Skeletal muscle tissue (tissue), 4 donors: ENCODE data around the gene RGS7. TPM values are rescaled to one million over a fixed set of nuclear protein-coding genes. Genes with fewer than 3 reads are reported as not detected.
"Not testable (repeated sequence)": the region's sequence is repeated elsewhere in the genome, so short reads cannot be mapped to it uniquely, and the experiment has no call there.

Experiments
- H3K27ac ChIP-seq: one replicate; pipeline ENCODE4 v1.7.0; 2013; ENCODE audit warnings: mild to moderate bottlenecking, low read depth, low read length, inconsistent platforms
- H3K27me3 ChIP-seq, 3 donors: one replicate each; pipeline ENCODE4 v1.7.0; 2013; ENCODE audit warnings: low read length in 3 of 3; ENCODE audit not compliant: control insufficient read depth in 3 of 3, insufficient read depth in 3 of 3
- H3K36me3 ChIP-seq, 3 donors: one replicate each; pipeline ENCODE4 v1.7.0; 2013; ENCODE audit warnings: low read length in 3 of 3; ENCODE audit not compliant: control insufficient read depth in 3 of 3, insufficient read depth in 3 of 3
- H3K4me1 ChIP-seq, 3 donors: one replicate each; pipeline ENCODE4 v1.7.0; 2013; ENCODE audit warnings: low read length in 3 of 3, mild to moderate bottlenecking in 3 of 3; ENCODE audit not compliant: control insufficient read depth in 3 of 3, insufficient read depth in 3 of 3
- H3K4me3 ChIP-seq, 3 donors: one replicate each; pipeline ENCODE4 v1.7.0; 2013; ENCODE audit warnings: low read length in 3 of 3
- H3K9ac ChIP-seq, 3 donors: one replicate each; pipeline ENCODE4 v1.7.0; 2013; ENCODE audit warnings: low read length in 3 of 3, mild to moderate bottlenecking in 3 of 3, moderate library complexity in 2 of 3, low read depth in 1 of 3
- H3K9me3 ChIP-seq, 3 donors: one replicate each; pipeline ENCODE4 v1.7.0; 2013; ENCODE audit warnings: low read length in 3 of 3; ENCODE audit not compliant: control insufficient read depth in 3 of 3
- total RNA-seq: library from RNA; depleted of rRNA; stranded (reverse); fragments of >200 nt; gene quantifications from one replicate; pipeline ENCODE4 v1.2.3, GENCODE V29; 2014
- donor health status: Osteomylitis.

Gene RGS7
- total RNA-seq, 1 donor from 2014 or later = not detected

GRCh38 chr1:241309651-241310050 is 47.4 kb downstream of the RGS7 start:
- Histone ChIP-seq H3K27me3 (no peaks in the 10 kb centered on the region), H3K9me3 (no peaks in the 10 kb centered on the region), H3K4me3 (no peak overlapping the region), H3K4me1 (no peaks in the 10 kb centered on the region), H3K27ac (no peak overlapping the region), H3K36me3 (no peaks in the 10 kb centered on the region), H3K9ac (no peak overlapping the region)

DNA sequence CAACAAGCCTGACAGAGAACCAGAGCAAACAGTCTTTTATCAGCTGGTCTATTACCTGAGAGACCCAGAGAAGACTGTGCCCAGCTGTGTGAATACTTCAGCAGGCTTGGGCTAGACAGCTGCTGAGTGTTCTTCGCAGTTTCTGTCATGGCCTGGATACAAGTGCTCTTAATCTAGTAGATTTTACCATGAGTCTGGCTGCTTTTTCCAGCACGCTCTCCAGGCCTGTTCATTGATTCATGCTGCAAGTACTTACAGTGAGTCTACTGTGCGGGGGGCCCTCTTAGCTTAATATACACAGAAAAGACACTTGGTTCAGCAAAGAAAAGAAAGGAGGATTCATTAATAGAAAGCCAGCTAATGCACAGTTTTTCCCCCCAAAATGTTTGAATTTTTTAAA is 48.5 kb downstream of the RGS7 start:
- H3K9me3 ChIP-seq = no peaks in the 10 kb centered on the region
- H3K4me3 ChIP-seq = no peak overlapping the region
- H3K27me3 ChIP-seq = no peaks in the 10 kb centered on the region
- no peaks in the 10 kb centered on the region for H3K36me3 ChIP-seq
- H3K27ac ChIP-seq = no peak overlapping the region
- H3K4me1 ChIP-seq = no peaks in the 10 kb centered on the region
- no peak overlapping the region for H3K9ac ChIP-seq

GRCh38 chr1:241308011-241308410 is 49.0 kb downstream of the RGS7 start:
- Histone ChIP-seq H3K27ac (no peak overlapping the region), H3K27me3 (no peaks in the 10 kb centered on the region), H3K4me1 (no peaks in the 10 kb centered on the region), H3K36me3 (no peaks in the 10 kb centered on the region), H3K9ac (no peak overlapping the region), H3K4me3 (no peak overlapping the region), H3K9me3 (no peaks in the 10 kb centered on the region)

GRCh38 chr1:241306125-241306790 is 50.7 kb downstream of the RGS7 start:
- H3K4me1 ChIP-seq = no peaks in the 10 kb centered on the region
- H3K9ac ChIP-seq = no peak overlapping the region
- no peak overlapping the region for H3K27ac ChIP-seq
- no peaks in the 10 kb centered on the region for H3K27me3 ChIP-seq
- no peaks in the 10 kb centered on the region for H3K9me3 ChIP-seq
- H3K4me3 ChIP-seq = no peak overlapping the region
- no peaks in the 10 kb centered on the region for H3K36me3 ChIP-seq

- not testable (repeated sequence) for H3K36me3 ChIP-seq, H3K27me3 ChIP-seq, H3K4me1 ChIP-seq, H3K9me3 ChIP-seq, H3K4me3 ChIP-seq, H3K9ac ChIP-seq, H3K27ac ChIP-seq
Measured at GRCh38 chr1:241302024-241302423, 55.0 kb downstream of the RGS7 start.

GRCh38 chr1:241299347-241299746 is 57.7 kb downstream of the RGS7 start:
- H3K36me3 ChIP-seq = no peaks in the 10 kb centered on the region
- no peaks in the 10 kb centered on the region for H3K27me3 ChIP-seq
- H3K27ac ChIP-seq = no peak overlapping the region
- H3K9me3 ChIP-seq = no peaks in the 10 kb centered on the region
- H3K4me1 ChIP-seq = no peaks in the 10 kb centered on the region
- no peak overlapping the region for H3K4me3 ChIP-seq
- H3K9ac ChIP-seq = no peak overlapping the region

- no peaks in the 10 kb centered on the region for H3K9me3 ChIP-seq
- H3K36me3 ChIP-seq = no peaks in the 10 kb centered on the region
- no peak overlapping the region for H3K9ac ChIP-seq
- no peaks in the 10 kb centered on the region for H3K4me1 ChIP-seq
- H3K27ac ChIP-seq = no peak overlapping the region
- no peak overlapping the region for H3K4me3 ChIP-seq
- no peaks in the 10 kb centered on the region for H3K27me3 ChIP-seq
Measured at GRCh38 chr1:241292973-241293372, 64.0 kb downstream of the RGS7 start.

- not testable (repeated sequence) for H3K27me3 ChIP-seq, H3K4me3 ChIP-seq, H3K27ac ChIP-seq, H3K4me1 ChIP-seq, H3K9me3 ChIP-seq, H3K9ac ChIP-seq, H3K36me3 ChIP-seq
Measured at GRCh38 chr1:241291548-241291947, 65.5 kb downstream of the RGS7 start.

- Histone ChIP-seq H3K4me1 (no peaks in the 10 kb centered on the region), H3K27ac (no peak overlapping the region), H3K4me3 (no peak overlapping the region), H3K36me3 (no peaks in the 10 kb centered on the region), H3K9me3 (peaks cover 0 to 2% (median 0%) of the 10 kb centered on the region in 3 donors), H3K9ac (no peak overlapping the region), H3K27me3 (no peaks in the 10 kb centered on the region)
Measured at GRCh38 chr1:241286486-241286885, 70.5 kb downstream of the RGS7 start.

DNA sequence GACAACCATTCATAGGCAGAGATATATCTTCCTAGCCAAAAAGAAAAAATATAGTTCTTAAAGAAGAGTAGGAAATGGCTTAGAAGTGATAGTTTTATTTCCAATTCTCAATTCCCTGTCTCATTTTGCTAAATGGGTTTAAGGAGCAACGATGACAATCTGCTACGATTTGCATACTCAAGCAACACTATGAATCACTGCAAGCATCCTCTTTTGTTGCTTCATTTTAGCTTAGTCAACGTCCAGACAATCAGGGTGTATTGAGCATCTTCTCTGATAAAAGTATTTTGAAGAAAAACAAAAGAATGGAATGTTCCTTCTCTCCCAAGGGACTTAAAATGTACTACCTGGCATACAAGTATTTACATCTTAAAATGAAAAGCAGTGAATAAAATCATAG is 80.6 kb downstream of the RGS7 start:
- H3K9me3 ChIP-seq = peaks cover 0 to 9% (median 0%) of the 10 kb centered on the region in 3 donors
- no peaks in the 10 kb centered on the region for H3K27me3 ChIP-seq
- H3K27ac ChIP-seq = no peak overlapping the region
- no peaks in the 10 kb centered on the region for H3K36me3 ChIP-seq
- no peaks in the 10 kb centered on the region for H3K4me1 ChIP-seq
- no peak overlapping the region for H3K4me3 ChIP-seq
- H3K9ac ChIP-seq = no peak overlapping the region
